Thymus (tissue), 11 donors: ENCODE measurements around the gene KCNAB1. TPM values are rescaled to one million over a fixed set of nuclear protein-coding genes. Genes with fewer than 3 reads are reported as not detected.

Source experiments
- DNase-seq, 9 donors: peaks; one replicate each; pipeline ENCODE4 v3.0.0-alpha.2; 2013; ENCODE audit warnings: low spot score in 9 of 9, low read depth in 6 of 9, missing footprints in 1 of 9
- H3K27ac ChIP-seq, 2 donors: one replicate each; pipeline ENCODE4 v1.5.1; 2013; ENCODE audit warnings: control low read depth in 1 of 2, low read depth in 1 of 2, low read length in 1 of 2, mild to moderate bottlenecking in 1 of 2, moderate library complexity in 1 of 2
- H3K27me3 ChIP-seq, 2 donors: one replicate each; pipeline ENCODE4 v1.5.1; 2013; ENCODE audit warnings: low read length in 1 of 2; ENCODE audit not compliant: control insufficient read depth in 2 of 2, insufficient read depth in 1 of 2
- H3K36me3 ChIP-seq, 2 donors: one replicate each; pipeline ENCODE4 v1.5.1; 2013; ENCODE audit warnings: low read length in 1 of 2, mild to moderate bottlenecking in 1 of 2, moderate library complexity in 1 of 2; ENCODE audit not compliant: control insufficient read depth in 2 of 2, insufficient read depth in 2 of 2
- H3K4me1 ChIP-seq, 2 donors: one replicate each; pipeline ENCODE4 v1.5.1; 2013; ENCODE audit warnings: low read length in 2 of 2; ENCODE audit not compliant: control insufficient read depth in 2 of 2, insufficient read depth in 2 of 2
- H3K4me3 ChIP-seq, 2 donors: one replicate each; pipeline ENCODE4 v1.5.1; 2013; ENCODE audit warnings: low read length in 2 of 2, control low read depth in 1 of 2, mild to moderate bottlenecking in 1 of 2
- H3K9me3 ChIP-seq, 2 donors: one replicate each; pipeline ENCODE4 v1.5.1; 2013; ENCODE audit warnings: low read length in 1 of 2, mild to moderate bottlenecking in 1 of 2; ENCODE audit not compliant: control insufficient read depth in 2 of 2, insufficient read depth in 1 of 2
- WGBS: extraction: QIAGEN DNeasy Blood & Tissue Kit; methylation state at CpG from one replicate; pipeline ENCODE4 v1.1.7; 2013; 5-methylcytosine and 5-hydroxymethylcytosine counted together
- polyA plus RNA-seq: library from polyadenylated mRNA; stranded (reverse); fragments of 200-250 nt; gene quantifications from one replicate; pipeline ENCODE4 v1.2.3, GENCODE V29; 2013
- total RNA-seq: library from RNA; stranded (reverse); fragments of 120-200 nt; gene quantifications from one replicate; pipeline ENCODE4 v1.2.4, GENCODE V29; 2013
- donor health status: healthy.

KCNAB1 gene
- total and polyA plus RNA-seq, 2 donors: 1.0 to 4.0 TPM

DNA sequence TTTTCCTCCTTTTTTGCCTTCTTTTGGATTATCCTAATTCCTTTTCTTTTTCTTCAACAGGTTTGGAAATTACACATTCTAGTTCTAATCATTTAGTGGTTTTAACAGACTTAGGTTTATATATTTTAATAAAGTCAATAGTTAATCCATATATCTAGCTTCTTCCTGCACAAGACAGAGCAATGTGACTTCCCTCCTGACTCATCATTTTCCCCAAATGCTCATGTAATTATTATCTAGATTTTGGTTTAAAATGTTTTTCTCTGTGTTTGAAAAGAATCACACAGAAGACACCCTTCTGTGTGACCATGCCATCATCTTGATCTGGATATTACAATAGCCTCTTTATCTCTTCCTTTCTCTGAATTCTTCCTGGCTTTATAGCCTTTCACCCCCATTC lies 463.1 kb downstream of the KCNAB1 start:
- Histone ChIP-seq H3K36me3 (no peaks in the 10 kb centered on the region), H3K27me3 (no peaks in the 10 kb centered on the region), H3K4me3 (no peak overlapping the region), H3K4me1 (no peaks in the 10 kb centered on the region), H3K27ac (no peak overlapping the region), H3K9me3 (no peaks in the 10 kb centered on the region)
- no peak for DNase-seq

- H3K4me3 ChIP-seq: no peak overlapping the region
- no peaks in the 10 kb centered on the region for H3K4me1 ChIP-seq
- no peaks in the 10 kb centered on the region for H3K27me3 ChIP-seq
- no peak overlapping the region for H3K27ac ChIP-seq
- WGBS: 84% methylated on average over 5 of the region's 5 CpGs
- H3K36me3 ChIP-seq: no peaks in the 10 kb centered on the region
- no peak for DNase-seq
- H3K9me3 ChIP-seq: no peaks in the 10 kb centered on the region
Observed at GRCh38 chr3:156586905-156587759, 466.8 kb downstream of the KCNAB1 start.

DNA sequence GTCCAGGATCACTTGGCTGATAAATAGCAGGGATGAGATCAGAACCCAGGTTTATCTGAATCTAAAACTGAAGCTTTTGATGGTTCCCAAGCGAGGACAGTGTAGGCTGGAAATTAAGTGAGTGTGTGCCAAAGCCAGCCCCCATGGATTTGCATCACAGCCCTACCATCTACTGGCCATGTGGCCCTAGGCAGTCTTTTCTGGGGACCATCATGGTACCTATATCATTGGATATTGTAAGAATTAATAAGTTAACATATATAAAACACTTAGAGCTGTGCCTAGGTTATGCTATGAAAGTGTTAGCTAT lies 467.3 kb downstream of the KCNAB1 start:
- no peaks in the 10 kb centered on the region for H3K9me3 ChIP-seq
- H3K27me3 ChIP-seq: no peaks in the 10 kb centered on the region
- H3K27ac ChIP-seq: no peak overlapping the region
- H3K36me3 ChIP-seq: no peaks in the 10 kb centered on the region
- 64% methylated on average over 1 of the region's 1 CpG for WGBS
- no peak for DNase-seq
- H3K4me1 ChIP-seq: no peaks in the 10 kb centered on the region
- H3K4me3 ChIP-seq: no peak overlapping the region

Other genes starting within 250 kb of the KCNAB1 start
- 49.2 TPM for gene GMPS, start 249.9 kb upstream of the KCNAB1 start, total RNA-seq
- 23.9 TPM for gene GMPS, start 249.9 kb upstream of the KCNAB1 start, polyA plus RNA-seq